ENCODE measurements around the gene MEGF11.

Gene MEGF11

GRCh38 chr15:66241087-66241907, 12.3 kb downstream of the MEGF11 start:
- in situ Hi-C loops (cut with MboI; ENCODE audit: low sequenced_read_pairs), result no loop called here

DNA sequence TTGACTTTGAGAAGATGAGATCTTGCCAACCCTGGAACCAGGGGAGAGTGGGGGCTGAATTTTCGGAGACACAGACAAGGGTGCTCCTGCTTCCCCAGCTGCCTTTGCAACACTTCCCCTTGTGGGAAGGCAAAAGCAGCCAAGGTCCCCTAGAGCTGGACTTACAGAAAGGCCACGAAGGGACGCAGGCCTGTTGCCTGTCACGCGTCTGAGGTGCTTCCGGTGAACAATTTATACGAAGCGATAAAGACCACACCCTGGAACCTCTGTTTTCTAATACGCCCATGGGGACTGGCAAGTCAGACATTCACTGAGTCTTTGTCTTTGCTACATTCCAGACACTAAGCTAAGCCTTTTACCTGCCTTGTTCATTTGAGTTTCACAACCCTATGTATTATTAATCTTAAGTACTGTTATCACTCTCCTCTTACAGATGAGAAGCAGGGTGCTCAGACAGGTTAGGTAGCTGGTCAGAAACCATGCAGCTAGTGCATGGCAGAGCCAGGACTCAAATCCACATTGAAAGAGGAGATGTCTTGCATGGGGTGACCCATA, 13.2 kb downstream of the MEGF11 start:
- in situ Hi-C loops (cut with MboI; ENCODE audit: low sequenced_read_pairs), result no loop called here

DNA sequence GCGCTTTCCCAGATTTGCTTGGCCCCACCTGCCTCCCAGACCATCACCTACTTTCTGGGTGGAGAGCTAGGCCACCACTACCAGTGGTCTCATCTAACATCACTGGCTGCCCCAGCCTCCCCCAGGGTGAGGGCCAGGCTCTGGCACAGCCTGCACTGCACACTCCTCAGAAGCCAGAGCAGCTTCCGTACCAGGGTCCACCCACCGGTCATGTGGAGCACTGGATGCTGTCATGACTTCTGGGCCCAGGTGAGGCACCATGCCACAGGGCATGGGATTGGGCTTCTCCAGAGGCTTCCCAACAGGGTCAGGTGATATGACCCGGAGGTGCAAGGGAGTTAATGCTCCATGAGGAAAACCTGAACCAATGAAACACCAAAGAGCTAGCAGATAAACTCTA, 14.0 kb downstream of the MEGF11 start:
- in situ Hi-C loops (cut with MboI; ENCODE audit: low sequenced_read_pairs), result no loop called here

DNA sequence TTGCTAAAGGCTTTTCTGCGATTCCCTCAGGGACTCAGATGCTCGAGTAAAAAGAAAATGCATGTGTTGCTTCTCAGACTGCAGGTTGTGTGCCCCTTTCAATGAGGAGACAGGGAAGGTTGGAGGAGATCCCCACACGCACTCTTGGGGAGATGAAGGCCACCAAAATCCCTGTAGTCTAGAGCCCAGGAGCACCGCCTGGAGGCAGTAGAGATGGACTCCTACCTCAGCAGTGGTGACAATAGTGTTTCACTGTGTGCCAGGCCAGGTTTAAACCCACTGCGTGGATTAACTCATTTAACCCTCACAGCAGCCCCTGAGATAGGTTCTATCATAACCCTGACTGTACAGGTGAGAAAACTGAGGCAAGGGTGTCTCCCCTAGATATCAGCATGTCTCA, 15.2 kb downstream of the MEGF11 start:
- in situ Hi-C loops (cut with MboI; ENCODE audit: low sequenced_read_pairs), result no loop called here

DNA sequence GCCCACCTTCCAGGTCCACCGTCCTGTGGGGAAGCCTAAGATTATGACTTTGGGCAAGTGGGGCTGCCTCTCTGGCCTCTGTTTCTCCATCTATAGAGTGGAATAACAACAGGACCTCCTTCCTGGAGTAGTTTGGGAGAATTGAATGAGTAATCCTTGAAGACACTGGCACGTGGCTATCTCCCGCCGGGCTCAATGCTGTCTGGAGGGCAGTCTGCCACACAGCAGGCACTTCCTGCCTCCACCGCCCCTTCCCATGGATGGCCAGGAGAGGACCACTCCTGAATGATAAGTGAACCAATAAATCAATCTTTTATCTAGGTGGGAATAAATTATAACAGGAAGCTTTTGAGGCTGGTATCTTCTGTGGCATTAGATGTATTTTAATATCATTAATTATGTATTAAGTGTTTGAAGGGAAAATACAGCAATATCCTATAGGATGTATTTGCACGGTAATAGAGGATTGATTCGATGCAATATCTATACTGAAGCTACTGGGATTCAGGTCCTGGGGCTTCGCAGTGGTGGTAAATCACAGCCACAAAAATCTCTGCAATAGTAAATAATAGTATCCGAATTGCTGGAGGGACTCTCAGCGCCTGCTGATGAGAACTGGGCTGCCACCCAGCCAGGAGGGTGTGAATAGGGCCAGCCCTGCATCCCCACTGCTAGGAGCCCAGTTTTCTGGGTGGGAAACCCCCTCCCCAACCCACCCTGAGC, 15.9 kb downstream of the MEGF11 start:
- in situ Hi-C loops (cut with MboI; ENCODE audit: low sequenced_read_pairs), result no loop called here

- in situ Hi-C loops (cut with MboI; ENCODE audit: low sequenced_read_pairs), result no loop called here
Measured at GRCh38 chr15:66236806-66237375, 16.7 kb downstream of the MEGF11 start.

DNA sequence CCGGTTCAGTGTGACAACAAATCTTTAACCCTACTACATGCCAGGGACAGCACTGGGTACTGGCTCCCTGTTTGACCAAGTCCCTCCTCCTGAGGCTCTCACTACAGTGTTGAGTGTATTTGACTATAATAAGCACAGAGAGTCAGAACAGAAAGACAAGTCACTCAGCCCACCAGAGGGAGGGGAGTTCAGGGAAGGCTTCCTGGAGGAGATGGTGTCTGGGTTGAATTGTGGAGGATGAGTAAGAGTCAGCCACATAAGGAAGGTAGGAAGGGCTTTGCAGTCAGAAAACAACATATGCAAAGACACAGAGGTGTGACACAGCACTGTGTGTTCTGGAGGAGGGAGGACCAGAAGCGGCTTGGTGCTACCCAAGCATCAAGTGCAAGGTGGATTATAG, 17.7 kb downstream of the MEGF11 start:
- in situ Hi-C loops (cut with MboI; ENCODE audit: low sequenced_read_pairs), result no loop called here

- in situ Hi-C loops (cut with MboI; ENCODE audit: low sequenced_read_pairs), result no loop called here
Measured at GRCh38 chr15:66234798-66235197, 18.8 kb downstream of the MEGF11 start.

- in situ Hi-C loops (cut with MboI; ENCODE audit: low sequenced_read_pairs), result no loop called here
Measured at GRCh38 chr15:66233487-66234415, 19.8 kb downstream of the MEGF11 start.

GRCh38 chr15:66232267-66232625, 21.3 kb downstream of the MEGF11 start:
- in situ Hi-C loops (cut with MboI; ENCODE audit: low sequenced_read_pairs), result no loop called here

GRCh38 chr15:66231394-66232266, 21.9 kb downstream of the MEGF11 start:
- in situ Hi-C loops (cut with MboI; ENCODE audit: low sequenced_read_pairs), result no loop called here

DNA sequence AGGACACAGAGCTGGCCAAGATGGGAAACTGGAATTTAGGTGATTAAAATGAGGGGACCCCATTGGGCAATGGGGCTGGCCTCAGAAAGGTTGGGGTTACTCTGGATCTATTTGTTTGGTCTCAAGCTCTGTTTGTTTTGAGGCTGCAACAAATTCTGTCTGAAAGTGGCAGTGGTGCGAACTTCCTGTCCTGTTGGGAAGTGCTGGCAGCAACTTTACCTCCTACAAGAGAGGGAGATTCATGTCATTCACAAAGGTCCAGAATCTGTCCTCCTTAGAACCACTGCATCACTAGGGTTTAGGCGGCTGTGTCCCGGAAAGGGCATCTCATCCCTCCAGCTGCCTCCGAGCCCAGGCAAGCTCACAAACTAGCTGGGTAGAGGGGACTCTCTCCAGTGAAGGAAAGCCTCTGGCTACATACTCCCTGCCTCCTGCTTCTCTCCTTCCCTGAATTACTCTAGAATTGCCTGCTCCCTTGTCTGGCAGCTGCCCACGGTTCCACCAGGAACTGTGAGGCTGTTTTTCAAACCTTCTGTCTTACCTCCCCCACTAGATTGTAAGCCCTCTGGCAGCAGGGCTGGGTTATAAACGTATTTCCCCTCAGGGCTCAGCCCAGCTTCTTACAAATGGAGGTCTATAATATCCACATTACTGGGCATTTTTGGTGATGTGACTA, 23.6 kb downstream of the MEGF11 start:
- in situ Hi-C loops (cut with MboI; ENCODE audit: low sequenced_read_pairs), result no loop called here

- in situ Hi-C loops (cut with MboI; ENCODE audit: low sequenced_read_pairs), result no loop called here
Measured at GRCh38 chr15:66228807-66229735, 24.5 kb downstream of the MEGF11 start.

- in situ Hi-C loops (cut with MboI; ENCODE audit: low sequenced_read_pairs), result no loop called here
Measured at GRCh38 chr15:66226736-66227135, 26.8 kb downstream of the MEGF11 start.

DNA sequence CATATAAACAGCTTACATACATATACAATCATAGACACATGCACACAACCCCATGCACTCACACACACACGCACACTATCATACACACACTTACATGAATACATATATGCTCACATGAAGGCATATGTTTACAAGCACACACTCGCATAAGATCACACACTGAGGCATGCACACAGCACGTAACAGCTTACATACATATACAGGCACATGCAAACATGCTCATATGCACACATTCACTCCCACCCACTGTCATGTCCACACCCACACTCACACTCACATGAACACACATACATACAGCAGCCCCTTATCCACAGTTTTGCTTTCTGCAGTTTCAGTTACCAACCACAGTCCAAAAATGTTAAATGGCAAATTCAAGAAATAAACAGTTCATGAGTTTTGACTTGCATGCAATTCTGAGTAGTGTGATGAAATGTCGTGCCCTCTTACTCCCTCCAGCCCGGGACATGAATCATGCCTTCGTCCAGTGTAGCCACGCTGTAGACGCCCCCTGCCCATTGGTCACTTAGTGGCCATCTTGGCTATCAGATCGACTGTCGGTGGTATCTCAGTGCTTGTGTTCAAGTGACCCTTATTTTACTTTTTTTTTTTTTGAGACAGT, 27.8 kb downstream of the MEGF11 start:
- in situ Hi-C loops (cut with MboI; ENCODE audit: low sequenced_read_pairs), result no loop called here

- in situ Hi-C loops (cut with MboI; ENCODE audit: low sequenced_read_pairs), result no loop called here
Measured at GRCh38 chr15:66224946-66225345, 28.6 kb downstream of the MEGF11 start.

- in situ Hi-C loops (cut with MboI; ENCODE audit: low sequenced_read_pairs), result no loop called here
Measured at GRCh38 chr15:66222273-66223198, 31.0 kb downstream of the MEGF11 start.
